K562 (cell line): ENCODE results near the gene PSMD7. TPM values are rescaled to one million over a fixed set of nuclear protein-coding genes. Genes with fewer than 3 reads are reported as not detected.

Source experiments
- DPF2 ChIP-seq: fragments of 450-650 bp; IDR thresholded peaks from 2 replicates; pipeline ENCODE4 v1.6.1; 2016
- E4F1 ChIP-seq: fragments of 250-450 bp; sonication (Bioruptor Pico); IDR thresholded peaks from 2 replicates; pipeline ENCODE4 v1.5.0; 2021; ENCODE audit warnings: mild to moderate bottlenecking, borderline replicate concordance
- ERF ChIP-seq: fragments of 450-650 bp; formaldehyde crosslinking; IDR thresholded peaks from 2 replicates; pipeline ENCODE4 v1.4.0; 2020; ENCODE audit warnings: mild to moderate bottlenecking, mixed read lengths
- HES1 ChIP-seq: fragments of 450-650 bp; IDR thresholded peaks from 2 replicates; pipeline ENCODE4 v1.6.1; 2016; ENCODE audit warnings: low read depth, mild to moderate bottlenecking, moderate library complexity
- MCM5 ChIP-seq: fragments of 450-650 bp; IDR thresholded peaks from 2 replicates; pipeline ENCODE4 v1.6.1; 2016; ENCODE audit warnings: low read depth
- SMAD4 ChIP-seq: fragments of 250-450 bp; sonication (Bioruptor Pico); conservative IDR thresholded peaks from 2 replicates; pipeline ENCODE4 v1.8.0; 2021; ENCODE audit warnings: inconsistent platforms, mild to moderate bottlenecking, moderate library complexity
- THRAP3 ChIP-seq: fragments of 450-650 bp; IDR thresholded peaks from 2 replicates; pipeline ENCODE4 v1.6.1; 2016; ENCODE audit warnings: mild to moderate bottlenecking, inconsistent platforms, borderline replicate concordance
- ZFP36 ChIP-seq: fragments of 150-350 bp; IDR thresholded peaks from 2 replicates; pipeline ENCODE4 v1.6.1; 2018; ENCODE audit warnings: low read length, low read depth; ENCODE audit not compliant: partially characterized antibody
- ZMIZ1 ChIP-seq, 2 experiments: fragments of 150-350 bp in 1 of 2; IDR thresholded peaks; 2 replicates each; pipeline ENCODE4 v1.6.1; 2012 to 2016; ENCODE audit warnings: low read depth in 2 of 2, low read length in 2 of 2, mild to moderate bottlenecking in 1 of 2, moderate library complexity in 1 of 2
- ZNF12 ChIP-seq: sonication (generic); formaldehyde crosslinking; IDR thresholded peaks from 2 replicates; pipeline ENCODE4 v1.4.0; 2020; ENCODE audit warnings: mild to moderate bottlenecking, missing genetic modification reagents
- ZNF184 ChIP-seq: sonication (generic); formaldehyde crosslinking; IDR thresholded peaks from 2 replicates; pipeline ENCODE4 v1.5.0; 2020; ENCODE audit warnings: missing genetic modification reagents
- polyA plus RNA-seq, 8 experiments: library from polyadenylated mRNA; depleted of rRNA in 4 of 8; stranded (reverse) in 5 of 8; unstranded in 3 of 8; fragments of >200 nt; fragmentation: Nextera tagmentation in 2 of 8; fragmentation: Illumina TruSeq in 1 of 8; extraction: Ambion mirVana in 2 of 8; extraction: Trizol in 1 of 8; gene quantifications; 2 replicates each; pipeline versions ENCODE4 v1.2.1 to v1.2.3, GENCODE V29; 2011 to 2014; ENCODE audit warnings: inconsistent platforms in 1 of 8, missing spikeins in 1 of 8
- total RNA-seq, 7 experiments: library from RNA; depleted of rRNA in 6 of 7; stranded (reverse); fragments of >200 nt in 6 of 7; fragmentation: Illumina TruSeq in 2 of 7; extraction: Trizol in 2 of 7; gene quantifications; 2 replicates each; pipeline versions ENCODE4 v1.2.1 to v1.2.3, GENCODE V29; 2011 to 2021; ENCODE audit warnings: low replicate concordance in 1 of 7
- TF ChIP-seq, protein P1 (sequence below): fragments of 450-650 bp; formaldehyde crosslinking; IDR thresholded peaks from 2 replicates; pipeline ENCODE4 v1.4.0; 2020; ENCODE audit warnings: mild to moderate bottlenecking, moderate library complexity

PSMD7 gene
- total and polyA plus RNA-seq, 9 of the 15 experiments (the other 6 are each of a cell fraction or from before 2014, with no cell fraction given) = 100 to 226 (median 156) TPM

GRCh38 chr16:74304835-74305176, 8.2 kb downstream of the PSMD7 start (continued):
- TF ChIP-seq HES1 (no peak), ZFP36 (no peak), ZMIZ1 (IDR thresholded peaks at IDR 0.05; ENCODE audit: low read depth in 2 of 2, low read length in 2 of 2) (0 out of 4 replicates have a peak, but pooled peaks of 1 of the 2 experiments have one; percentile 4), E4F1 (CRISPR knock-in tag) (no peak), ERF (CRISPR knock-in tag) (no peak), MCM5 (no peak), ZNF12 (CRISPR knock-in tag) (no peak), SMAD4 (CRISPR knock-in tag) (no peak), THRAP3 (no peak), ZNF184 (CRISPR knock-in tag) (no peak), DPF2 (no peak)
- TF ChIP-seq, protein P1, sequence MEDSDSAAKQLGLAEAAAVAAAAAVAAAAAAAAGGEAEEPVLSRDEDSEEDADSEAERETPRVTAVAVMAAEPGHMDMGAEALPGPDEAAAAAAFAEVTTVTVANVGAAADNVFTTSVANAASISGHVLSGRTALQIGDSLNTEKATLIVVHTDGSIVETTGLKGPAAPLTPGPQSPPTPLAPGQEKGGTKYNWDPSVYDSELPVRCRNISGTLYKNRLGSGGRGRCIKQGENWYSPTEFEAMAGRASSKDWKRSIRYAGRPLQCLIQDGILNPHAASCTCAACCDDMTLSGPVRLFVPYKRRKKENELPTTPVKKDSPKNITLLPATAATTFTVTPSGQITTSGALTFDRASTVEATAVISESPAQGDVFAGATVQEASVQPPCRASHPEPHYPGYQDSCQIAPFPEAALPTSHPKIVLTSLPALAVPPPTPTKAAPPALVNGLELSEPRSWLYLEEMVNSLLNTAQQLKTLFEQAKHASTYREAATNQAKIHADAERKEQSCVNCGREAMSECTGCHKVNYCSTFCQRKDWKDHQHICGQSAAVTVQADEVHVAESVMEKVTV = no peak
